ENCODE measurements around the gene GALNT17.

Gene GALNT17

GRCh38 chr7:71687286-71687685 is 555.3 kb downstream of the GALNT17 start:
- no peak for DNase-seq (ENCODE audit: low read depth in 2 of 2)

DNA sequence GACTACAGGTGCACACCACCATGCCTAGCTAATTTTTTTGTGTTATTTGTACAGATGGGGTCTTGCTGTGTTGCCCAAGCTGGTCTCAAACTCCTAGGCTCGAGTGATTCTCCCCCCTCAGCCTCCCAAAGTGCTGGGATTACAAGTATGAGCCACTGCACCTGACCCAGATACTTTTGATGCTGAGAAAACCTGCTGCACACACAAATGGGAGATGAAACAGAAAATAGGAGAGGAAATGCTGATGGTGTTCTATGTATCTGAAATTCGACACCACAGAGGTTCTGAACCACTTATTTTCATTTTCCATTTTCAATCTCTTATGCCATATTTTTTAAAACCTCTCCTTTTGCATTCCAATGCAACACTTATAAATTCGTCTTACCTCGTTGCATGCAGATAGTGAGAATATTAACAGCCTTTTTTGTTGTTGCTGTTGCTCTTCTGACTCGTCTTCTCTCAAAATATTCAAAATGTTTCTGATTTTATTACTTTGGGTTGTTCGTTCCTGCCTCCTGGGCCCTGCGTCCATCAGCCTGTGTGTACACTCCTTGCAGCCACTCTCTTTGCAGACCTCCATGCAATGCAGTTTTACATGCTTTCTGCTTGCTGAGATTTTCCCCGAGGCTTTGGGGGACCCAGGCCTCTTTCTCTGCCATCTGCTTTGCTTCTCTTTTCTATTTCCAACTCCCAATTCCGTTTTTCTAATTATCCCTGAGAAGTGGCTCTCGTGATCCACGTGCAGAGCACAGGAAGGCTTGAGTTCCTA is 556.1 kb downstream of the GALNT17 start:
- DNase-seq (ENCODE audit: low read depth in 2 of 2): no peak

DNA sequence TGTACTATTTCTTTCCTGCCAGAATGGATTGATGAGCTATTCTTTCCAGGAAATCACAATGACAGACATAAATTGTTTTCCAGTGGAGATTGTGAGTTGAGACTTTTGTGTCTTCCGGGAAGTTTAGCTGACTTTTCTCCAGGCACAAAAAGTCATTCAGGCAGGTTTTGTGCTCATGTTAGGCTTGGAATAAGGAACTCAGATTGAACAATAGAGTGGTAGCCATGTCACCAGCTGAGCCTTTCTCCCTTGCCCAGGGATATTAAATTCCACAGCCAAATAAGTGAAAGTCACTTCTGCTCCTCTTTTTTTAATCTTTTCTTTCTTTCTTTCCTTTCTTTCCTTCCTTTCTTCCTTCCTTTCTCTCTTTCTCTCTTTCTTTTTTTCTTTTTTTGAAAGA is 559.6 kb downstream of the GALNT17 start:
- DNase-seq (ENCODE audit: low read depth in 2 of 2): no peak

DNA sequence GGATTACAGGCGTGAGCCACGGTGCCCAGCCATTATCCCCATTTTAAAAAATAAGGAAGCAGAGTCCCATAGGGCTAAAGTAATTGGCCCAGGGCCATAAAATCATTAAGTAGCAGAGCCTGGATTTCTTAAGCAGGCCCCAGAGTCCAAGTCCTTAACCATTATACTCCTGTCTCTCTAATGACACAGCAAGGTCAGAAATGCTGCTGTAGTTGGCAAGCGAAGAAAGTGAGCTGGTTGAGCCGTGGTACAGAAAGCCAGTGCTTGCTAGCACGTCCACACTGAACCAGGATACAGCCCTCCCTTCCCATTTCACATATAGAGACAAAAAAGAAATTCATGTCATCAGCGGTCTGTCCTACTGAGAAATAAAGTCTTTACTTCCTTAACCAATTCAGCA is 562.7 kb downstream of the GALNT17 start:
- DNase-seq (ENCODE audit: low read depth in 2 of 2): no peak

- no peak for DNase-seq (ENCODE audit: low read depth in 2 of 2)
Measured at GRCh38 chr7:71695186-71695585, 563.2 kb downstream of the GALNT17 start.

DNA sequence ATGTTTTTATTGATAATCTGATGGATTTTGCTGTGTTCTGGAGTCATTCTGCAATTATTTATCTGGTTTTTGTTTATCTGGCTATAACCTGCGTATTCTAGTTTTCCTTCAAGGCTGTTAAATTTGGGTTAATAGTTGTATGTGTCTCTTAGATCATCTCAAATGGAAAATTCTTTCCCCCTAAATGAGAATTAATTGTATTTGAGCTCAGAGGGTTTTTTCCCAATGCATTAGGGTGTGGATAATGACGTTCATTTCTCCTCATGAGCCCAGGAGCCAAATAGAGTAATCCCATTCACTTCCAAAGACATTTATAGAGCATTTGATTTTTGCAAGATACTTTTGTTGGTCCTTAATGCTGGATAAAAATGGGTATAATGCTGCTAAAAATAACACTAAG is 564.6 kb downstream of the GALNT17 start:
- no peak for DNase-seq (ENCODE audit: low read depth in 2 of 2)

DNA sequence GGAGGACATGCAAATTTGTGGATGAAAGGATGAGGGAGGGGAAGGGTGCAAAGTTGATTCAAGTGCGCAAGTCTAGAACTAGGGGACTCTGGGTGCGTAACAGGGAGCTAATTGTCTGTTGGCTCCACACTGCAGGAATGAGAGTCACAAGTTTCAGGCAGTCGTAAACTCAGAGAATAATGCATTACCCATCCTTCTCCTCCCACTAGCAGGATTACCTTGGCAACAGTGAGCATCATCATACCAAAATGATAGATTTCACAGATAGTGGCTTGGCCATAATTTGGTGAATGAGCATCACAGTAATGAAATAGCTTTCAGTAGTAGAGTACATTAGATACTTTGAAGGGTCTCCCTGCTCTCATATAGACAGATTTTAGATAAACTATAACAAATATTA is 565.5 kb downstream of the GALNT17 start:
- no peak for DNase-seq (ENCODE audit: low read depth in 2 of 2)

DNA sequence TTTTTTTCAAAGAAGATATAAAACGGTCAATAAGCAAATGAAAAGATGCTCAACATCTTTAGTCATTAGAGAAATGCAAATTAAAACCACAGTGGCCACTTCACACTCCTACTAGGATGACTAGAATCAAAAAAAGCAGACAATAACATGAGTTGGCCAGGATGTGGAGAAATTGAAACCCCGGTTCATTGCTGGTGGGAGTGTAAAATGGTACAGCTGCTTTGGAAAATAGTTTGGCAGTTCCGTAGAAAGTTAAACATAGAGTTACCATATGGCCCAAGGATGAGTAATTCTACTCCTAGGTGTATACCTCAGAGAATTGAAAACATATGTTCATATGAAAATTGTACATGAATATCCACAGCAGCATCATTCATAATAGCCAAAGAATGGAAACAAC is 573.3 kb downstream of the GALNT17 start:
- DNase-seq (ENCODE audit: low read depth in 2 of 2): no peak

DNA sequence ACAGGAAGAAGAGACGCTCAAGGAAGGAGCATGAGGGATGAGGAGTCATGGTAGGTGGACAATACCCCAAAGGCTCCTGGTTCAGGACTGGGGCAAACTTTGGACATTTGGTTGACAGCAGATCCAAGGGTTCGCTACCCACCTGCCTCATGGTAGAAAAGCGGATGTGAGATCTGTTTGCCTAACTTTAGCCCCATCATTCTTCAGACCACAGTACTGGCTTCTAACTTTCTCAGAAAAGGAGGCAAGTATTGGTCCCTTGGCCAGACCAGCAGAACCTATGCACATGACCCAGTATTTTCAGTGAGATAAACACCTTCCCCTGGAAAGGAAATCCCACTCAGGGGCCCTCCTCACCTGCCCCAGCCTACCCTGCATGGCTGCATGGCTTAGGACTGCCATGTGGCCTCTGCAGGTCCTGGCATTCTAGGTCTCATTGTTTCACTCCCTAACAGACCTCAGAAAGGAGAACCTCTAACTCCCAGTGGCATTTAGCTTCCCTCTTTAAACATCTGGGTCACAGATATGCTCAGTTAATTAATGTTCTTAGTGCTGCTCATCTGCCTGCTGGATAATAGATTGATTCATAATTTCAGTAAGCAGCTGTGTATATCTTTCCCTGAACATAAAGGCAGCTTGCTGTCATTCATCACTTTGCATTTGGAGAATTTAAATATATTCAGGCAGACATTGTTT is 574.1 kb downstream of the GALNT17 start:
- no peak for DNase-seq (ENCODE audit: low read depth in 2 of 2)

DNA sequence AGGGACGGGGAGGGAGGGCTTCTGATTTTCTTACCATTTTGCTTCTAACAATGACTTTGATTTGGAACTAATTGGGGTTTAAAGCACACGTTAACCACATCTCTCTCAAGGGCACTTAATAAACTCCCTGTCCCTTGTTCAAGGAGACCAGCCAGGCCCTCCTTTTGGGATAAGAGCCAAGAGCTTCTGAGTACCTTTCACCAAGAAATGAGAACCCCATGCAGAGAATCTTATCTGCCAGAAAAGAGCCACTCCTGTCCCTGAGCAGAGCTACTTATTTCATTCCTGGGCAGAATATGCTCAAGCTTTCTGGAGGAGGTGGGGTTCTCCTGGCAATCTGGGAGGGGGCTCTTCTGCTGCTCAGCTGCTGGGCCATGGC is 574.6 kb downstream of the GALNT17 start:
- DNase-seq (ENCODE audit: low read depth in 2 of 2): no peak

GRCh38 chr7:71707041-71707440 is 575.1 kb downstream of the GALNT17 start:
- no peak for DNase-seq (ENCODE audit: low read depth in 2 of 2)

DNA sequence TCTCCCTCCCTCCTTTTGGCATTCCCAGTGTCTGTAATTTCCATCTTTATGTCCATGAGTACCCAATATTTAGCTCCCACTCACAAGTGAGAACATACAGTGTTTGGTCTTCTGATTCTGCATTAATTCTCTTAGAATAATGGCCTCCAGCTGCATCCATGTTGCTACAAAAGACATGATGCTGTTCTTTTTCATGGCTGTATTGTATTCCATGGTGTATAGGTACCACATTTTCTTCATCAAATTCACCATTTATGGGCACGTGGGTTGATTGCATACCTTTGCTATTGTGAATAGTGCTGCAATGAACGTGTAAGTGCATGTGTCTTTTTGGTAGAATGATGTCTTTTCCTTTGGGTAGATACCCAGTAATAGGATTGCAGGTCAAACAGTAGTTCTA is 576.8 kb downstream of the GALNT17 start:
- DNase-seq (ENCODE audit: low read depth in 2 of 2): no peak

- DNase-seq (ENCODE audit: low read depth in 2 of 2): no peak
Measured at GRCh38 chr7:71710442-71710841, 578.5 kb downstream of the GALNT17 start.

DNA sequence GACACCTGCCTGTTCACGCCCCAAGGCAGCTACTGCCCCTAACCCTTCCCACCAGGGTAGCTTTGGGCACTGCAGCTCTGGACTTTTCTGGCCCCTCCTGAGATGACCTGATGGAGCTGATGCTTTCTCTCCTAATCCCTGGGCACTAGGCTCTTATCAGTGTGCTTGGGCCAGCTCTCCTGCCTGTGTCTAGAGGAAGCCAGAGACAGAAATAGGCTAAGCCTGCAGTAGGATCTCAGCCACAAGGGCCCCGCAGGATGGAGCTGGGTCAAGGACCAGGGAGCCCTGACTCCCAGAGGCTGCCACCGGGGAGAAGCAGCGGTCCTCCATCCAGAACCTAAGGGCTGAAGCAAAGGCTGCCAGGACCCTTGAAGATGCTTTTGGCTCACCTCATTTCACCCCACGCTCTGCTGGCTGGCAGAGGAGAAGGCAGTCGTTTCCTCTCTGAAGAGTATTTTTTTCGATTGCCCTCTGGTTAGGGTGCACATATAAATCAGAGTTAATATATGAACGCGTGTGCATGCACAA is 580.8 kb downstream of the GALNT17 start:
- DNase-seq (ENCODE audit: low read depth in 2 of 2): no peak

GRCh38 chr7:71716690-71717089 is 584.7 kb downstream of the GALNT17 start:
- DNase-seq (ENCODE audit: low read depth in 2 of 2): no peak

DNA sequence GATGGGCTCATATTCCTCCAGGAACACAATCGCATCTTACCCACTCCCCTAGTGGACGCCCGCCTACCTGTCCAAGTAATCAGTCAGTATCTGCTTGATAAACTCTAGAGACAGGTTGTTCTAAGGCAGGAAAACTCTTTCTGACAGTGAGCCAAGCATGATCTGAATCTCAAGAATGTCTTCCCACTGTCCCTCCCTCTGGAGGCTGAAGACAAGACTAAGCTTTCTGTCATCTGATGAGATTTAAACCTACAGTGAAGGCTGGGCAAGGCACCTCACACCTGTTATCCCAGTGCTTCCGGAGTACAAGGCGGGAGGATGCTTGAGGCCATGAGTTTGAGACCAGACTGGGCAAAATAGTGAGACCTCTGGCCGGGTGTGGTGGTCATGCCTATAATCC is 586.6 kb downstream of the GALNT17 start:
- no peak for DNase-seq (ENCODE audit: low read depth in 2 of 2)

GRCh38 chr7:71721742-71722141 is 589.8 kb downstream of the GALNT17 start:
- DNase-seq (ENCODE audit: low read depth in 2 of 2): no peak

DNA sequence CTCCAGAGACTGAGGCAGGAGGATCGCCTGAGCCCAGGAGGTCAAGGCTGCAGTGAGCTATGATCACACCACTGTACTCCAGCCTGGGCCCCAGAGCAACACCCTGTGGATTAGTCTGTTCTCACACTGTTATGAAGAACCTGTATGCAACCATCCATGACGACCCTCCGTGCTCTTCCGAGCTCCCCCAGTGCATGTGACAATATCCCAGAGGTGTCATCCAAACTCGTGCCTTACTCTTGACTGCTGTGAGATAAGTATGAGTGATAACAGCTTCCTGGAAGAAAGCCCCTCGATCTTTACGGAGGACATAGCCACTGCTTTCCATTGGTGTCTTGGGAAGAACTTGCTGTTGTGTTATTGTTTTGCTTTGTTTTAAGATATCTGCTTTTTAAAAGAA is 591.9 kb downstream of the GALNT17 start:
- DNase-seq (ENCODE audit: low read depth in 2 of 2): no peak

- DNase-seq (ENCODE audit: low read depth in 2 of 2): no peak
Measured at GRCh38 chr7:71727347-71727746, 595.4 kb downstream of the GALNT17 start.

DNA sequence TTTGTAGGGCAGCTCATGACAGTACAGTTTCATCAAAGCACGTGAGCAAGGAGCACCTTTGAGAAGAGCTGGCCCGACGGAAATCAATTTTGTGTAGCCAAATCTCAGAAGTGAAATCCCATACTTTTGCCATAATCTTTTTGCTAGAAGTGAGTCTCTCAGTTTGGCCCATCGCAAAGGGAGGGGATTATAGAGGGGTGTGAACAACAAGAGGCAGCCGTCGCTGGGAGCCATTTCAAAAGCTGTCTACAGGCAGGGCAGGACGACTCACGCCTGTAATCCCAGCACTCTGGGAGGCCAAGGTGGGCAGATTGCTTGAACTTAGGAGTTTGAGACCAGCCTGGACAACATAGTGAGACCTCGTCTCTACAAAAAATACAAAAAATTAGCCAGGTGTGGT is 599.8 kb downstream of the GALNT17 start:
- DNase-seq (ENCODE audit: low read depth in 2 of 2): no peak

DNA sequence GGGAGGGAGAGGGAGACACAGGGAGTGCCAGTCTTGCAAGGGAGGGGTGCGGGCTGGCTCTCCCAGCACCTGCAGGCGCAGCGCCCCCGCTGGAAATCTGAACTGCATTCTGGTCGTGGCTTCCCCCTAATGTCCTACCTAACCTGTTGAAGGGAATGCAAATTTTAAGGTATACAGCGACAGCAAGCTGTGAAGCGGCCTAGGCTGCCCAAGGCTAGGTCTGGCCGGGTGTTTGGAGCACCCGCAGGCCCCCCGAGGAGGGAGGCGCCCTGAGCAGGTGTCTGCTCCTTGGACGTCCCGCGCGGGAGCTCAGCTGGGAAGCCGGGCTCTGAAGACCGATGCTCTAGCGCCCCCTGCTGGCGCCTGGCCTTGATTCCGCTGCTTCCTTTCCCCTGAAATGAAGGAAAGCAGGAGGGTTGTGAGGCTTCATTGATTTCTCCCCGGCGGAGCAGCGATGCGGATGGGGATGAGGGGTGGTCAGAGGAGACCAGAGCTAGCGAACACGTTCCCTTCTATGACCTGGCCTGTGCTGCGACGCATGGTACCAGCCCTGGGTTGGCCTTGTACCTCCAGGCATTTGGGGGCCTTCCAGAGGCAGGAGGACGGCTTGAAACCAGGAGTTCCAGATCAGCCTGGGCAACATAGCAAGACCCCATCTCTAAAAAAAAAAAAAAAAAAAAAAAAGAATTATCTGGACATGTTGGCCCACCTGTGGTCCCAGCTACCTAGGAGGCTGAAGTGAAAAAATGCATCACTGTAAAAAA is 601.3 kb downstream of the GALNT17 start:
- peak; percentile 24 to 59 for DNase-seq (ENCODE audit: low read depth in 2 of 2)

DNA sequence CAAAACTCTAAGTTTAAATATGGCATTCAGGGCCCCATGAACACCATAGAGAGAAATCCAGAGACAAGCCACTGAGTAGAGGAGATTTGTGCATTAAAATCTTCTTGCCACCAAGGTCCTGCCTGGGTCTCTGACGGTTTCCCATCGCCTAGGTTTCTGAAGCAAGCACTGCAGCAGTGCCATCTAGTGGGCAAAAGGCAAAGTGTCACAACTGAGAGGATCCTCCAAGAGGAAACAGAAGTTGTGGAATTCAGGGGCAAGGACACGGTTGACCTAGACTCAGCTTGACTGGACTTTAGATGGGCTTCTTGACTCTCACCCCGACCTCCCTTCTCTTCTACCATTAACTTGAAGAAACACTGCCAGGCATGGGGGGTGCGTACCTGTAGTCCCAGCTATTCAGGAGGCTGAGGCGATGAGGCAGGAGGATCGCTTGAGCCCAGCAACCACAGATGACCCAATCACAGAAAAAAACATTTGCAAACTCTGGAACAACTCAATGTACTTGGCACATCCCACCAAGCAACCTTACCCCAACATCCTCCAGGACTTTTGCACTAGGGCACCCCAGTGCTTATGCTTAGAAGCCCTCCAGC is 604.1 kb downstream of the GALNT17 start:
- peak in 1 of 2 donors; percentile 6 for DNase-seq (ENCODE audit: low read depth in 2 of 2)
